Measurements from ENCODE around the gene TXLNB.

The TXLNB gene

DNA sequence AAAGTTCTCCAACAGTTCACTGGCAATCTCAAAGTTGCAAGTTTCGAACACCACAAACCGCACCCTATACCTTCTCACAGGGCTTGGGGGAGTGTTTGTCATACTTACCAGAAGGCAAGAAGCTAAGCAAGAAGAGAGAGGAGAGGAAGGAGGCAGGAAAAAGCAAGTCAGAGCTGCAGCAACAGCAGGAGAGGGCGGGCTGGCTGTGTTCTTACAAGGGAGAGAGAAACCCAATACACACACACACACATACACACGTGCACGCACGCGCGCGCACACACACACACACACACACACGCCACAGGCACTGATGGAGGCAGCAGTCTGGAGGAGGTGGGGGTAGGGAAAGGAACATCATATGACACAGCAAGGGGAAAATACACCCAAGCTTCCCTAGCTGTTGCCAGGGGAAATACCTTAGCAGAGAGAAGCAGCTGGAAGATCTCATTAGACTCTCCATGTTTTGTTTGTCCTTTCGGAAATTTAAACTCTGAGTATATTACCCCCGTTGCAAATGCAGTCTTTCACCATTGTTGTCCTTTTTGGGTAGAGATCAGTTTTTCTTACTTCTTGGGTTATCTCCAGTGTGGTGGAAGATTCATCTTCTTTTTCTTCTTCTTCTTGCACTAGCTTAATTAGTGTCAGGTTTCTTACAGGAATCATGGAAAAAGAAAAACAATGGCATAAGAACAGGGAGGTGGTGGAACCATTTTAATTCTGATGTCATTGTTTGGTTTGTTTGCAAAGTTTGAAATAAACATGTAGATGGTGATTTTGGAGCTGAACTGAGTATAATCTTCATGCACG lies at the start of gene TXLNB (continued):
- TF ChIP-seq ZNF548 (tag by site-specific recombination; IDR thresholded peaks at IDR 0.05) (peak; percentile 60), TCF7L2 (IDR thresholded peaks at IDR 0.05; ENCODE audit: borderline replicate concordance, low read depth, low read length) (no peak), ZNF157 (tag by site-specific recombination; IDR thresholded peaks at IDR 0.05) (no peak), ZNF670 (tag by site-specific recombination; IDR thresholded peaks at IDR 0.05; ENCODE audit: low read depth) (no peak), ZNF174 (tag by site-specific recombination; IDR thresholded peaks at IDR 0.05) (no peak), ZNF623 (tag by site-specific recombination; IDR thresholded peaks at IDR 0.05) (no peak), ZNF335 (tag by site-specific recombination; conservative IDR thresholded peaks at IDR 0.05) (peak; percentile 98), ZFP69B (tag by site-specific recombination; IDR thresholded peaks at IDR 0.05) (peak; percentile 91), KLF9 (tag by site-specific recombination; IDR thresholded peaks at IDR 0.05; ENCODE audit: low read depth) (peak; percentile 46; the same call in 1 of the 2 replicates), ZNF514 (tag by site-specific recombination; IDR thresholded peaks at IDR 0.05) (no peak), MYNN (tag by site-specific recombination; IDR thresholded peaks at IDR 0.05; ENCODE audit: borderline replicate concordance) (peak; percentile 26; the same call in 1 of the 2 replicates), ZNF521 (tag by site-specific recombination; IDR thresholded peaks at IDR 0.05) (no peak), ZFP37 (tag by site-specific recombination; IDR thresholded peaks at IDR 0.05) (peak; percentile 92), ZNF549 (tag by site-specific recombination; IDR thresholded peaks at IDR 0.05) (no peak), KLF1 (tag by site-specific recombination; IDR thresholded peaks at IDR 0.05) (peak; percentile 61), YY2 (tag by site-specific recombination; IDR thresholded peaks at IDR 0.05) (peak; percentile 83), ZNF366 (tag by site-specific recombination; conservative IDR thresholded peaks at IDR 0.05) (peak; percentile 84), ZNF664 (tag by site-specific recombination; IDR thresholded peaks at IDR 0.05) (no peak; the same call in 1 of the 2 replicates)
- TF ChIP-seq, protein P1, sequence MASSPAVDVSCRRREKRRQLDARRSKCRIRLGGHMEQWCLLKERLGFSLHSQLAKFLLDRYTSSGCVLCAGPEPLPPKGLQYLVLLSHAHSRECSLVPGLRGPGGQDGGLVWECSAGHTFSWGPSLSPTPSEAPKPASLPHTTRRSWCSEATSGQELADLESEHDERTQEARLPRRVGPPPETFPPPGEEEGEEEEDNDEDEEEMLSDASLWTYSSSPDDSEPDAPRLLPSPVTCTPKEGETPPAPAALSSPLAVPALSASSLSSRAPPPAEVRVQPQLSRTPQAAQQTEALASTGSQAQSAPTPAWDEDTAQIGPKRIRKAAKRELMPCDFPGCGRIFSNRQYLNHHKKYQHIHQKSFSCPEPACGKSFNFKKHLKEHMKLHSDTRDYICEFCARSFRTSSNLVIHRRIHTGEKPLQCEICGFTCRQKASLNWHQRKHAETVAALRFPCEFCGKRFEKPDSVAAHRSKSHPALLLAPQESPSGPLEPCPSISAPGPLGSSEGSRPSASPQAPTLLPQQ (tag by site-specific recombination; IDR thresholded peaks at IDR 0.05) = peak; percentile 91
- TF ChIP-seq, protein P2, sequence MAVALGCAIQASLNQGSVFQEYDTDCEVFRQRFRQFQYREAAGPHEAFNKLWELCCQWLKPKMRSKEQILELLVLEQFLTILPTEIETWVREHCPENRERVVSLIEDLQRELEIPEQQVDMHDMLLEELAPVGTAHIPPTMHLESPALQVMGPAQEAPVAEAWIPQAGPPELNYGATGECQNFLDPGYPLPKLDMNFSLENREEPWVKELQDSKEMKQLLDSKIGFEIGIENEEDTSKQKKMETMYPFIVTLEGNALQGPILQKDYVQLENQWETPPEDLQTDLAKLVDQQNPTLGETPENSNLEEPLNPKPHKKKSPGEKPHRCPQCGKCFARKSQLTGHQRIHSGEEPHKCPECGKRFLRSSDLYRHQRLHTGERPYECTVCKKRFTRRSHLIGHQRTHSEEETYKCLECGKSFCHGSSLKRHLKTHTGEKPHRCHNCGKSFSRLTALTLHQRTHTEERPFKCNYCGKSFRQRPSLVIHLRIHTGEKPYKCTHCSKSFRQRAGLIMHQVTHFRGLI (tag by site-specific recombination; IDR thresholded peaks at IDR 0.05) = no peak
- TF ChIP-seq, protein P3, sequence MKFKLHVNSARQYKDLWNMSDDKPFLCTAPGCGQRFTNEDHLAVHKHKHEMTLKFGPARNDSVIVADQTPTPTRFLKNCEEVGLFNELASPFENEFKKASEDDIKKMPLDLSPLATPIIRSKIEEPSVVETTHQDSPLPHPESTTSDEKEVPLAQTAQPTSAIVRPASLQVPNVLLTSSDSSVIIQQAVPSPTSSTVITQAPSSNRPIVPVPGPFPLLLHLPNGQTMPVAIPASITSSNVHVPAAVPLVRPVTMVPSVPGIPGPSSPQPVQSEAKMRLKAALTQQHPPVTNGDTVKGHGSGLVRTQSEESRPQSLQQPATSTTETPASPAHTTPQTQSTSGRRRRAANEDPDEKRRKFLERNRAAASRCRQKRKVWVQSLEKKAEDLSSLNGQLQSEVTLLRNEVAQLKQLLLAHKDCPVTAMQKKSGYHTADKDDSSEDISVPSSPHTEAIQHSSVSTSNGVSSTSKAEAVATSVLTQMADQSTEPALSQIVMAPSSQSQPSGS (tag by site-specific recombination; IDR thresholded peaks at IDR 0.05; ENCODE audit: low read depth) = peak; percentile 24; the same call in 1 of the 2 replicates
- TF ChIP-seq, protein P4, sequence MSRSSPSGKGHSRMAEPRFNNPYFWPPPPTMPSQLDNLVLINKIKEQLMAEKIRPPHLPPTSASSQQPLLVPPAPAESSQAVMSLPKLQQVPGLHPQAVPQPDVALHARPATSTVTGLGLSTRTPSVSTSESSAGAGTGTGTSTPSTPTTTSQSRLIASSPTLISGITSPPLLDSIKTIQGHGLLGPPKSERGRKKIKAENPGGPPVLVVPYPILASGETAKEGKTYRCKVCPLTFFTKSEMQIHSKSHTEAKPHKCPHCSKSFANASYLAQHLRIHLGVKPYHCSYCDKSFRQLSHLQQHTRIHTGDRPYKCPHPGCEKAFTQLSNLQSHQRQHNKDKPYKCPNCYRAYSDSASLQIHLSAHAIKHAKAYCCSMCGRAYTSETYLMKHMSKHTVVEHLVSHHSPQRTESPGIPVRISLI (tag by site-specific recombination; IDR thresholded peaks at IDR 0.05) = no peak
- TF ChIP-seq, protein P5, sequence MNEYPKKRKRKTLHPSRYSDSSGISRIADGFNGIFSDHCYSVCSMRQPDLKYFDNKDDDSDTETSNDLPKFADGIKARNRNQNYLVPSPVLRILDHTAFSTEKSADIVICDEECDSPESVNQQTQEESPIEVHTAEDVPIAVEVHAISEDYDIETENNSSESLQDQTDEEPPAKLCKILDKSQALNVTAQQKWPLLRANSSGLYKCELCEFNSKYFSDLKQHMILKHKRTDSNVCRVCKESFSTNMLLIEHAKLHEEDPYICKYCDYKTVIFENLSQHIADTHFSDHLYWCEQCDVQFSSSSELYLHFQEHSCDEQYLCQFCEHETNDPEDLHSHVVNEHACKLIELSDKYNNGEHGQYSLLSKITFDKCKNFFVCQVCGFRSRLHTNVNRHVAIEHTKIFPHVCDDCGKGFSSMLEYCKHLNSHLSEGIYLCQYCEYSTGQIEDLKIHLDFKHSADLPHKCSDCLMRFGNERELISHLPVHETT (tag by site-specific recombination; IDR thresholded peaks at IDR 0.05) = peak; percentile 53; the same call in 1 of the 2 replicates
- TF ChIP-seq, protein P6, sequence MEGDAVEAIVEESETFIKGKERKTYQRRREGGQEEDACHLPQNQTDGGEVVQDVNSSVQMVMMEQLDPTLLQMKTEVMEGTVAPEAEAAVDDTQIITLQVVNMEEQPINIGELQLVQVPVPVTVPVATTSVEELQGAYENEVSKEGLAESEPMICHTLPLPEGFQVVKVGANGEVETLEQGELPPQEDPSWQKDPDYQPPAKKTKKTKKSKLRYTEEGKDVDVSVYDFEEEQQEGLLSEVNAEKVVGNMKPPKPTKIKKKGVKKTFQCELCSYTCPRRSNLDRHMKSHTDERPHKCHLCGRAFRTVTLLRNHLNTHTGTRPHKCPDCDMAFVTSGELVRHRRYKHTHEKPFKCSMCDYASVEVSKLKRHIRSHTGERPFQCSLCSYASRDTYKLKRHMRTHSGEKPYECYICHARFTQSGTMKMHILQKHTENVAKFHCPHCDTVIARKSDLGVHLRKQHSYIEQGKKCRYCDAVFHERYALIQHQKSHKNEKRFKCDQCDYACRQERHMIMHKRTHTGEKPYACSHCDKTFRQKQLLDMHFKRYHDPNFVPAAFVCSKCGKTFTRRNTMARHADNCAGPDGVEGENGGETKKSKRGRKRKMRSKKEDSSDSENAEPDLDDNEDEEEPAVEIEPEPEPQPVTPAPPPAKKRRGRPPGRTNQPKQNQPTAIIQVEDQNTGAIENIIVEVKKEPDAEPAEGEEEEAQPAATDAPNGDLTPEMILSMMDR (tag by site-specific recombination; IDR thresholded peaks at IDR 0.05) = peak; percentile 51
- TF ChIP-seq, protein P7, sequence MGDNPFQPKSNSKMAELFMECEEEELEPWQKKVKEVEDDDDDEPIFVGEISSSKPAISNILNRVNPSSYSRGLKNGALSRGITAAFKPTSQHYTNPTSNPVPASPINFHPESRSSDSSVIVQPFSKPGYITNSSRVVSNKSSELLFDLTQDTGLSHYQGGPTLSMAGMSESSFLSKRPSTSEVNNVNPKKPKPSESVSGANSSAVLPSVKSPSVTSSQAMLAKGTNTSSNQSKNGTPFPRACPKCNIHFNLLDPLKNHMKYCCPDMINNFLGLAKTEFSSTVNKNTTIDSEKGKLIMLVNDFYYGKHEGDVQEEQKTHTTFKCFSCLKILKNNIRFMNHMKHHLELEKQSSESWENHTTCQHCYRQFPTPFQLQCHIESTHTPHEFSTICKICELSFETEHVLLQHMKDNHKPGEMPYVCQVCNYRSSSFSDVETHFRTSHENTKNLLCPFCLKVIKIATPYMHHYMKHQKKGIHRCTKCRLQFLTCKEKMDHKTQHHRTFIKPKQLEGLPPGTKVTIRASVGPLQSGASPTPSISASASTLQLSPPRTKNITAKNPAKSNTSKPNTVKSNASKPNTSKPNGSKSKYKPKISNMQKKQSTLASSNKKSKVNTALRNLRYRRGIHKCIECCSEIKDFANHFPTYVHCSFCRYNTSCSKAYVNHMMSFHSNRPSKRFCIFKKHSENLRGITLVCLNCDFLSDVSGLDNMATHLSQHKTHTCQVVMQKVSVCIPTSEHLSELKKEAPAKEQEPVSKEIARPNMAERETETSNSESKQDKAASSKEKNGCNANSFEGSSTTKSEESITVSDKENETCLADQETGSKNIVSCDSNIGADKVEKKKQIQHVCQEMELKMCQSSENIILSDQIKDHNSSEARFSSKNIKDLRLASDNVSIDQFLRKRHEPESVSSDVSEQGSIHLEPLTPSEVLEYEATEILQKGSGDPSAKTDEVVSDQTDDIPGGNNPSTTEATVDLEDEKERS (tag by site-specific recombination; IDR thresholded peaks at IDR 0.05) = peak; percentile 65; the same call in 1 of the 2 replicates

All from HEK293 (cell line).